CD4-positive, alpha-beta T cell treated with Interleukin-1 beta for 1 hour (primary cell): Measurements from ENCODE around the gene PLA2G12A.

Experiments
- DNase-seq, 2 donors: peaks; one replicate each; pipeline ENCODE4 v3.0.0-alpha.2; 2020 to 2022

PLA2G12A gene

GRCh38 chr4:109676886-109677285, 53.0 kb downstream of the PLA2G12A start:
- no peak for DNase-seq

GRCh38 chr4:109675843-109676242, 54.0 kb downstream of the PLA2G12A start:
- no peak for DNase-seq

- no peak for DNase-seq
These were observed 54.7 kb downstream of the PLA2G12A start for GRCh38 chr4:109675181-109675580.

GRCh38 chr4:109673303-109673702, 56.6 kb downstream of the PLA2G12A start:
- DNase-seq: no peak

DNA sequence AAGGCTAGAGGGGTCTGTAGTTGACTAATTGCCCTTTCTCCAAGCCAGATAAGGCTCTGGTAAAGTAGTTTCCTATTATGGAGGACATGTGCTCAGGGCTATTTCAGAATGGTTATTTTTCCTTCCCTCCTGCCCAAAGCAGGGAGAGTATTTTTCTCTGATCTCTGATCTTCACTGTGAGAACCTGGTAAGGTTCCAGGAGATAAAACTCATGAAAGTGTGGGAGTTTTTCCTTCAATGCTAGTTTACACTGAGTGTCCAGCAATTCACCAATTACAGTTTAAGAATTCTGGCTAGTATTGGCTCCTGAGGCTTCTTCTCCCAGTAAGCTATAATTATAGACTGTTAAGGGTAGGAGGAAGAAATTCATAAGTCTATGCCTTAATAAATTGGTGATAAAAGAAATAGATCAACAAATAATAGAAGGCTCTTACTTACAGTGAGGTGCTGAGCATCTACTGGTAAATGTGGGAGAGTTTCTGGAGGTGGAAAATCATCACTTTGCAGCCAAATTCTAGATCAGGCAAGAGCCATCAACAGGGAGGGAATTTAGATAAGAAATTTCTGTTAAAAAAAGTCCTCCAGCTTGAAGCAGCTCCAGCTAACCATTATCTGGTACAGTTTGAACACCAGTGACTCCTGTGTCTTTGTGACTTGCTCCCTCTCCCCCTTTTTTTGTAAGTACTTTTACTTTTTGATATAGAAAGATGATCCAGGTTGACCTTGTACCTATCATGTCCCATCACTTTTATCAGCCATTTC, 57.5 kb downstream of the PLA2G12A start:
- DNase-seq: no peak

DNA sequence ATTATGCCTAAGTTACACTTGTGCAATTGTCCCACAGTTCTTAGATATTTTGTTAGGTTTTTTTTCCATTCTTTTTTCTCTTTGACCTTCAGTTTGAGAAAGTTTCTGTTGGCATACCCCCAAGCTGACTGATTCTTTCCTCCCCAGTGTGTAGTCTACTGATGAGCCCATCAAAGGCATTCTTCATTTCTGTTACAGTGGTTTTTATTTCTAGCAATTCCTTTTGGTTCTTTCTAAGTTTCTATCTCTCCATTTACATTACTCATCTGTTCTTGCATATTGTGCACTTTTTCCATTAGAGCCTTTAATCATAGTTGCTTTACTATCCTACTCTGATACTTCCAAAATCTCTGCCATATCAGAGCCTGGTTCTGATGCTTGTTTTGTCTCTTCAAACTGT, 58.5 kb downstream of the PLA2G12A start:
- DNase-seq: no peak

- no peak for DNase-seq
These were observed 63.9 kb downstream of the PLA2G12A start for GRCh38 chr4:109665783-109666485.

DNA sequence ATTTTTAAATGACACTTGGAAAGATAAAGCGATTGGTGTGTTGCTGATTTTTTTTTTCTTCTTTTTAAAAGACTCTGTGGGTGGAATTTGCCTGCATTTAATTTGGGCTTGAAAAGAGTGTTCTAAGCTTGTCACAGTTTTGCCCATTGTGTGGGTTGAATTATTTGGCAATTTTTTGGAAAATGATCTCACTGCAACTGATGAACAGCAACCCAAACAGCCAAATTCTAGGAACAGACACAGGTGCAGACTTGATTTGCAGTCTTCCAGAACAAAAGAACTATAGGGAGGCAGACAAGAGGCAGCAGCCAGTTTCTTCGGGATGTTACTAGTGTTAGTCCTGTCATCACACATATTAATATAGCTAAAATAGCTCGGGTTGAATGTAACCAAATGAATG, 67.1 kb downstream of the PLA2G12A start:
- no peak for DNase-seq

DNA sequence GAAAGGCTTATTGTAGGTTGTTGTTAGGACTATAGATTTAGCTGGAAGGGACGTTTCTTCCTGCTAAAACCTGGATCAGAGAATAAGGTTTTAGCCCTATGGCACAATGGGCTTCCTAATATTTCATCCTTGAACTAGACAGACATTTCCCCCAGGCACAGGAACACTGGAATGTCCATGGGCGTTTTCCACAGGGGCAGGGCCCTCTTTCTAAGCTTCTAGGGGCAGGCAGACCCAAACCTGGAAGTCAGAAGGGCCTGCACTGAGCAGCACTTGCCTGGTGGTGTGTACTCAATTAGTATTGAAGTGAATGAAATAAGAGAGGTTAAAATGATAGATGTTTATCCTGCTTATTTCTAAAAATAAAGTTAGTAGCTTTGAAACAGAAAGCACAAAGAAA, 67.8 kb downstream of the PLA2G12A start:
- DNase-seq: no peak
